ENCODE results near the gene LAPTM4A.

- TF ChIP-seq, protein P1, sequence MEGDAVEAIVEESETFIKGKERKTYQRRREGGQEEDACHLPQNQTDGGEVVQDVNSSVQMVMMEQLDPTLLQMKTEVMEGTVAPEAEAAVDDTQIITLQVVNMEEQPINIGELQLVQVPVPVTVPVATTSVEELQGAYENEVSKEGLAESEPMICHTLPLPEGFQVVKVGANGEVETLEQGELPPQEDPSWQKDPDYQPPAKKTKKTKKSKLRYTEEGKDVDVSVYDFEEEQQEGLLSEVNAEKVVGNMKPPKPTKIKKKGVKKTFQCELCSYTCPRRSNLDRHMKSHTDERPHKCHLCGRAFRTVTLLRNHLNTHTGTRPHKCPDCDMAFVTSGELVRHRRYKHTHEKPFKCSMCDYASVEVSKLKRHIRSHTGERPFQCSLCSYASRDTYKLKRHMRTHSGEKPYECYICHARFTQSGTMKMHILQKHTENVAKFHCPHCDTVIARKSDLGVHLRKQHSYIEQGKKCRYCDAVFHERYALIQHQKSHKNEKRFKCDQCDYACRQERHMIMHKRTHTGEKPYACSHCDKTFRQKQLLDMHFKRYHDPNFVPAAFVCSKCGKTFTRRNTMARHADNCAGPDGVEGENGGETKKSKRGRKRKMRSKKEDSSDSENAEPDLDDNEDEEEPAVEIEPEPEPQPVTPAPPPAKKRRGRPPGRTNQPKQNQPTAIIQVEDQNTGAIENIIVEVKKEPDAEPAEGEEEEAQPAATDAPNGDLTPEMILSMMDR (IDR thresholded peaks at IDR 0.05; ENCODE audit: insufficient read depth, low read length), result no peak
- TF ChIP-seq REST (IDR thresholded peaks at IDR 0.05; ENCODE audit: insufficient replicate concordance, low read depth) (no peak), POLR2AphosphoS5 (IDR thresholded peaks at IDR 0.05; ENCODE audit: low read depth) (no peak)
These were observed 13.8 kb downstream of the LAPTM4A start for GRCh38 chr2:20037660-20038059.
